ENCODE data around the gene CBX3. TPM values are rescaled to one million over a fixed set of nuclear protein-coding genes. Genes with fewer than 3 reads are reported as not detected.

The CBX3 gene
- total RNA-seq, 1 experiment from 2014 or later, result 232 TPM

DNA sequence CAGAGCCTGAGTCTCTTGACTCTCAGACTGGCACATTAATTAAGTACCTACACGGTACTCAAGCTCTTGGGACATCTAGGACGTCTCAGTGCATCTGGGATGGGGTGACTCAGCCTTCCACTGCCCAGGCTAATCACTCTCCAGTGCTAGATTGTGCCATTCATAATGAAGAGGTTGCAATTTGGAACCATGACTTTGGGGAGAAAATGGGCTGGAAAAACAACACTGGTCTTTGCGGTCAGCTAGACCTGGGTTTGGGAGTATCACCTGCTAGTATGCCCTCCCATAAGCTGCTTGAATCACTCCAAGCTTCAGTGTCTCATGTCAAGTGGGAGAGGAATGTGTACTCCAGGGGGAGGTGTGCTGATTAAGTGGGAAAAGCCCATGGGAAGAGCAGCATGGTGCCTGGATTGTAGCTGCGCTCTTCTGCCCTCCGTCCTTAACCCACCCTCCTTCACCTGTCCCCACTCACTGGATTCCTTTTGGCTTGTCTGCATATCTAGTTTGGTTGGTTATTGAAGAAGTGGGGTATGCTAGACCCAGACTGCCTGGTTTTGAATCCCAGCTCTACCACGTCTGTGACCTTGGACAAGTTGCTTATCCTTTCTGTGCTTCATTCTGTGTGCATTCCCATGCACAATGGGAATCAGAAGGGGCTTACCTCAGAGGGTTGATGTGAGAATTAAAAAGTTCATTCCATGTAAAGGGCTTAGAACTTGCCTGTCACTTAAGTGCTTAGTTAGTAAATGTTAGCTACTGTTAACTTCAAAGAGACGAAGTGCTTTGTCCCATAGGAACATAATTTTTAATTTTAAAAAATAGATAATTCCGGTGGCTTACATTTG lies 45.8 kb upstream of the CBX3 start:
- peak overlapping the region; percentile 89 for H3K4me3 Mint-ChIP-seq
- no peaks in the 10 kb centered on the region; the same call in 1 of the 2 replicates for H3K27me3 Mint-ChIP-seq (ENCODE audit: low read depth)
- POLR2A ChIA-PET, result interaction anchor here (0.6 to 3.0 kb wide), 5 partner anchors 33 to 249 kb away, joined by 3 to 15 read pairs (median 4); partner anchors contain the start of gene CBX3
- ATAC-seq (peak; percentile 2; the same call in 1 of the 2 replicates), DNase-seq (ENCODE audit: low spot score) (no peak)
- CTCF ChIA-PET, result interaction anchor here (0.6 to 1.2 kb wide), 4 partner anchors 65 to 122 kb away, joined by 3 to 4 read pairs (median 3); no protein-coding TSS in a partner anchor
- no peak for TF ChIP-seq ZNF232 (CRISPR knock-in tag; IDR thresholded peaks at IDR 0.05)
- TF ChIP-seq, protein P1, sequence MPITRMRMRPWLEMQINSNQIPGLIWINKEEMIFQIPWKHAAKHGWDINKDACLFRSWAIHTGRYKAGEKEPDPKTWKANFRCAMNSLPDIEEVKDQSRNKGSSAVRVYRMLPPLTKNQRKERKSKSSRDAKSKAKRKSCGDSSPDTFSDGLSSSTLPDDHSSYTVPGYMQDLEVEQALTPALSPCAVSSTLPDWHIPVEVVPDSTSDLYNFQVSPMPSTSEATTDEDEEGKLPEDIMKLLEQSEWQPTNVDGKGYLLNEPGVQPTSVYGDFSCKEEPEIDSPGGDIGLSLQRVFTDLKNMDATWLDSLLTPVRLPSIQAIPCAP (CRISPR knock-in tag; IDR thresholded peaks at IDR 0.05), result no peak
- TF ChIP-seq, protein P2, sequence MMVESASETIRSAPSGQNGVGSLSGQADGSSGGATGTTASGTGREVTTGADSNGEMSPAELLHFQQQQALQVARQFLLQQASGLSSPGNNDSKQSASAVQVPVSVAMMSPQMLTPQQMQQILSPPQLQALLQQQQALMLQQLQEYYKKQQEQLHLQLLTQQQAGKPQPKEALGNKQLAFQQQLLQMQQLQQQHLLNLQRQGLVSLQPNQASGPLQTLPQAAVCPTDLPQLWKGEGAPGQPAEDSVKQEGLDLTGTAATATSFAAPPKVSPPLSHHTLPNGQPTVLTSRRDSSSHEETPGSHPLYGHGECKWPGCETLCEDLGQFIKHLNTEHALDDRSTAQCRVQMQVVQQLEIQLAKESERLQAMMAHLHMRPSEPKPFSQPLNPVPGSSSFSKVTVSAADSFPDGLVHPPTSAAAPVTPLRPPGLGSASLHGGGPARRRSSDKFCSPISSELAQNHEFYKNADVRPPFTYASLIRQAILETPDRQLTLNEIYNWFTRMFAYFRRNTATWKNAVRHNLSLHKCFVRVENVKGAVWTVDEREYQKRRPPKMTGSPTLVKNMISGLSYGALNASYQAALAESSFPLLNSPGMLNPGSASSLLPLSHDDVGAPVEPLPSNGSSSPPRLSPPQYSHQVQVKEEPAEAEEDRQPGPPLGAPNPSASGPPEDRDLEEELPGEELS (CRISPR knock-in tag; IDR thresholded peaks at IDR 0.05), result no peak
- TF ChIP-seq, protein P3, sequence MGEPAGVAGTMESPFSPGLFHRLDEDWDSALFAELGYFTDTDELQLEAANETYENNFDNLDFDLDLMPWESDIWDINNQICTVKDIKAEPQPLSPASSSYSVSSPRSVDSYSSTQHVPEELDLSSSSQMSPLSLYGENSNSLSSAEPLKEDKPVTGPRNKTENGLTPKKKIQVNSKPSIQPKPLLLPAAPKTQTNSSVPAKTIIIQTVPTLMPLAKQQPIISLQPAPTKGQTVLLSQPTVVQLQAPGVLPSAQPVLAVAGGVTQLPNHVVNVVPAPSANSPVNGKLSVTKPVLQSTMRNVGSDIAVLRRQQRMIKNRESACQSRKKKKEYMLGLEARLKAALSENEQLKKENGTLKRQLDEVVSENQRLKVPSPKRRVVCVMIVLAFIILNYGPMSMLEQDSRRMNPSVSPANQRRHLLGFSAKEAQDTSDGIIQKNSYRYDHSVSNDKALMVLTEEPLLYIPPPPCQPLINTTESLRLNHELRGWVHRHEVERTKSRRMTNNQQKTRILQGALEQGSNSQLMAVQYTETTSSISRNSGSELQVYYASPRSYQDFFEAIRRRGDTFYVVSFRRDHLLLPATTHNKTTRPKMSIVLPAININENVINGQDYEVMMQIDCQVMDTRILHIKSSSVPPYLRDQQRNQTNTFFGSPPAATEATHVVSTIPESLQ (CRISPR knock-in tag; IDR thresholded peaks at IDR 0.05), result no peak
- TF ChIP-seq FOXP1 (CRISPR knock-in tag; IDR thresholded peaks at IDR 0.05; ENCODE audit: borderline replicate concordance), result no peak
- TF ChIP-seq, protein P4, sequence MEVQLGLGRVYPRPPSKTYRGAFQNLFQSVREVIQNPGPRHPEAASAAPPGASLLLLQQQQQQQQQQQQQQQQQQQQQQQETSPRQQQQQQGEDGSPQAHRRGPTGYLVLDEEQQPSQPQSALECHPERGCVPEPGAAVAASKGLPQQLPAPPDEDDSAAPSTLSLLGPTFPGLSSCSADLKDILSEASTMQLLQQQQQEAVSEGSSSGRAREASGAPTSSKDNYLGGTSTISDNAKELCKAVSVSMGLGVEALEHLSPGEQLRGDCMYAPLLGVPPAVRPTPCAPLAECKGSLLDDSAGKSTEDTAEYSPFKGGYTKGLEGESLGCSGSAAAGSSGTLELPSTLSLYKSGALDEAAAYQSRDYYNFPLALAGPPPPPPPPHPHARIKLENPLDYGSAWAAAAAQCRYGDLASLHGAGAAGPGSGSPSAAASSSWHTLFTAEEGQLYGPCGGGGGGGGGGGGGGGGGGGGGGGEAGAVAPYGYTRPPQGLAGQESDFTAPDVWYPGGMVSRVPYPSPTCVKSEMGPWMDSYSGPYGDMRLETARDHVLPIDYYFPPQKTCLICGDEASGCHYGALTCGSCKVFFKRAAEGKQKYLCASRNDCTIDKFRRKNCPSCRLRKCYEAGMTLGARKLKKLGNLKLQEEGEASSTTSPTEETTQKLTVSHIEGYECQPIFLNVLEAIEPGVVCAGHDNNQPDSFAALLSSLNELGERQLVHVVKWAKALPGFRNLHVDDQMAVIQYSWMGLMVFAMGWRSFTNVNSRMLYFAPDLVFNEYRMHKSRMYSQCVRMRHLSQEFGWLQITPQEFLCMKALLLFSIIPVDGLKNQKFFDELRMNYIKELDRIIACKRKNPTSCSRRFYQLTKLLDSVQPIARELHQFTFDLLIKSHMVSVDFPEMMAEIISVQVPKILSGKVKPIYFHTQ (CRISPR knock-in tag; IDR thresholded peaks at IDR 0.05), result no peak
- TF ChIP-seq, protein P5, sequence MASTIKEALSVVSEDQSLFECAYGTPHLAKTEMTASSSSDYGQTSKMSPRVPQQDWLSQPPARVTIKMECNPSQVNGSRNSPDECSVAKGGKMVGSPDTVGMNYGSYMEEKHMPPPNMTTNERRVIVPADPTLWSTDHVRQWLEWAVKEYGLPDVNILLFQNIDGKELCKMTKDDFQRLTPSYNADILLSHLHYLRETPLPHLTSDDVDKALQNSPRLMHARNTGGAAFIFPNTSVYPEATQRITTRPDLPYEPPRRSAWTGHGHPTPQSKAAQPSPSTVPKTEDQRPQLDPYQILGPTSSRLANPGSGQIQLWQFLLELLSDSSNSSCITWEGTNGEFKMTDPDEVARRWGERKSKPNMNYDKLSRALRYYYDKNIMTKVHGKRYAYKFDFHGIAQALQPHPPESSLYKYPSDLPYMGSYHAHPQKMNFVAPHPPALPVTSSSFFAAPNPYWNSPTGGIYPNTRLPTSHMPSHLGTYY (CRISPR knock-in tag; IDR thresholded peaks at IDR 0.05), result no peak
- no peak for TF ChIP-seq OVOL2 (CRISPR knock-in tag; IDR thresholded peaks at IDR 0.05; ENCODE audit: borderline replicate concordance)
- no peak for TF ChIP-seq MXD4 (CRISPR knock-in tag; IDR thresholded peaks at IDR 0.05; ENCODE audit: borderline replicate concordance)
- H3K36me3 Mint-ChIP-seq, result peaks cover under 1% of the 10 kb centered on the region
- H3K9me3 Mint-ChIP-seq, result no peaks in the 10 kb centered on the region
- peak overlapping the region; percentile 93 for H3K27ac Mint-ChIP-seq
- peaks cover 84% of the 10 kb centered on the region for H3K4me1 Mint-ChIP-seq

DNA sequence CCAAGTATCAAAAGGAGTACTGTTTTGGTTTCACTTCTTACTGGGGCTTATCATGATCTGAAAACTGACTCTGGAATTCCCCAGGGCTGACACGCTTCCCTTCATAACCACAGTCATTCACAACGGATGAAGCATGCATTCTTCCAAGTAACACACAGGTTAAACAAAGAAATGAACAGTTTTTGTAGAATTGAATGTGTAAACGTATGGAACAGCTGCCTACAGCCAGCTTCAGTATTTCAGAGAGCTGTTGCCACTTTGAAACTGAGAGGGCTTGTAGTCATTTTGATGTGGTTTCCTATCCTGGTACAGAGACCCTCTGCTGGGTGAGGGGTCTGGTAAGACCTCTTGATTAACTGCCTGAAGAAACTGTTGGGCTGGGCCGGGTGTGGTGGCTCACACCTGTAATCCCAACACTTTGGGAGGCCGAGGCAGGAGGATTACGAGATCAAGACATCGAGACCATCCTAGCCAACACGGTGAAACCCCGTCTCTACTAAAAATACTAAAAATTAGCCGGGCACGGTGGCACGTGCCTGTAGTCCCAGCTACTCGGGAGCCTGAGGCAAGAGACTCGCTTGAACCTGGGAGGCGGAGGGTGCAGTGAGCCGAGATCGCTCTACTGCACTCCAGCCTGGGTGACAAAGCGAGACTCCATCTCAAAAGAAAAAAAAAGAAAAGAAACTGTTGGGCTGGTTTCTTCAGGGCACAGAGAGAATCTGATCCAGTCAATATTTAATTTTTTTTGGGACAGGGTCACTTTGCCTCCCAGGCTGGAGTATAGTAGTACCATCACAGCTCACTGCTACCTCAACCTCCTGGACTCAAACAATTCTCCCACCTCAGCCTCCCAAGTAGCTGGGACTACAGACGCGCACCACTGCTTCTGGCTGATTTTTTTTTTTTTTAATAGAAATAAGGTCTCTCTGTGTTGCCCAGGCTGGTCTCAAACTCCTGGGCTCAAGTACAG lies 44.8 kb upstream of the CBX3 start:
- ATAC-seq (no peak), DNase-seq (ENCODE audit: low spot score) (no peak)
- ChIA-PET POLR2A (interaction anchor here (1.1 to 3.0 kb wide), 2 partner anchors 9 to 32 kb away, joined by 3 to 15 read pairs; no protein-coding TSS in a partner anchor), CTCF (interaction anchor here (1.2 to 1.5 kb wide), 2 partner anchors 9 to 78 kb away, joined by 4 read pairs; no protein-coding TSS in a partner anchor)
- H3K27me3 Mint-ChIP-seq (ENCODE audit: low read depth), result no peaks in the 10 kb centered on the region; the same call in 1 of the 2 replicates
- peak overlapping the region; percentile 68 for H3K27ac Mint-ChIP-seq
- H3K4me3 Mint-ChIP-seq, result peak overlapping the region; percentile 23; the same call in 1 of the 2 replicates
- H3K9me3 Mint-ChIP-seq, result no peaks in the 10 kb centered on the region
- H3K4me1 Mint-ChIP-seq, result peaks cover 84% of the 10 kb centered on the region
- H3K36me3 Mint-ChIP-seq, result peaks cover 5% of the 10 kb centered on the region
- TF ChIP-seq SOX15 (CRISPR knock-in tag; IDR thresholded peaks at IDR 0.05) (no peak), FOXJ3 (CRISPR knock-in tag; IDR thresholded peaks at IDR 0.05; ENCODE audit: borderline replicate concordance) (no peak), TEAD1 (CRISPR knock-in tag; IDR thresholded peaks at IDR 0.05) (no peak), NR3C1 (CRISPR knock-in tag; conservative IDR thresholded peaks at IDR 0.05; ENCODE audit: low read depth) (no peak), ZNF219 (CRISPR knock-in tag; IDR thresholded peaks at IDR 0.05; ENCODE audit: borderline replicate concordance) (no peak), MYBL2 (CRISPR knock-in tag; IDR thresholded peaks at IDR 0.05) (no peak)
- TF ChIP-seq, protein P5 (CRISPR knock-in tag; IDR thresholded peaks at IDR 0.05), result no peak
- TF ChIP-seq, protein P6, sequence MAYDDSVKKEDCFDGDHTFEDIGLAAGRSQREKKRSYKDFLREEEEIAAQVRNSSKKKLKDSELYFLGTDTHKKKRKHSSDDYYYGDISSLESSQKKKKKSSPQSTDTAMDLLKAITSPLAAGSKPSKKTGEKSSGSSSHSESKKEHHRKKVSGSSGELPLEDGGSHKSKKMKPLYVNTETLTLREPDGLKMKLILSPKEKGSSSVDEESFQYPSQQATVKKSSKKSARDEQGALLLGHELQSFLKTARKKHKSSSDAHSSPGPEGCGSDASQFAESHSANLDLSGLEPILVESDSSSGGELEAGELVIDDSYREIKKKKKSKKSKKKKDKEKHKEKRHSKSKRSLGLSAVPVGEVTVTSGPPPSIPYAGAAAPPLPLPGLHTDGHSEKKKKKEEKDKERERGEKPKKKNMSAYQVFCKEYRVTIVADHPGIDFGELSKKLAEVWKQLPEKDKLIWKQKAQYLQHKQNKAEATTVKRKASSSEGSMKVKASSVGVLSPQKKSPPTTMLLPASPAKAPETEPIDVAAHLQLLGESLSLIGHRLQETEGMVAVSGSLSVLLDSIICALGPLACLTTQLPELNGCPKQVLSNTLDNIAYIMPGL (CRISPR knock-in tag; IDR thresholded peaks at IDR 0.05), result no peak
- TF ChIP-seq, protein P7, sequence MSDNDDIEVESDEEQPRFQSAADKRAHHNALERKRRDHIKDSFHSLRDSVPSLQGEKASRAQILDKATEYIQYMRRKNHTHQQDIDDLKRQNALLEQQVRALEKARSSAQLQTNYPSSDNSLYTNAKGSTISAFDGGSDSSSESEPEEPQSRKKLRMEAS (CRISPR knock-in tag; IDR thresholded peaks at IDR 0.05), result no peak
